LHCN-M2 (cell line): ENCODE data around the gene COA1. TPM values are rescaled to one million over a fixed set of nuclear protein-coding genes. Genes with fewer than 3 reads are reported as not detected.

Experiments
- DNase-seq: peaks from one replicate; pipeline ENCODE4 v3.0.0-alpha.2; 2012; ENCODE audit warnings: low read depth
- total RNA-seq: library from RNA; depleted of rRNA; stranded (reverse); fragments of >200 nt; gene quantifications from 2 replicates; pipeline ENCODE4 v1.2.3, GENCODE V29; 2014; rRNA removed

The COA1 gene
- total RNA-seq, 1 experiment from 2014 or later, result 68.2 TPM

GRCh38 chr7:43593010-43593409 lies 136.3 kb downstream of the COA1 start:
- DNase-seq, result no peak

- DNase-seq, result no peak
Observed at GRCh38 chr7:43592326-43592725, 137.0 kb downstream of the COA1 start.

- no peak for DNase-seq
Observed at GRCh38 chr7:43591558-43592180, 137.7 kb downstream of the COA1 start.

- DNase-seq, result no peak
Observed at GRCh38 chr7:43590862-43591557, 138.3 kb downstream of the COA1 start.

GRCh38 chr7:43589728-43590127 lies 139.6 kb downstream of the COA1 start:
- DNase-seq, result no peak

Other genes starting within 250 kb of the COA1 start
- 42.1 and 49.6 TPM in 2 replicates for gene STK17A, start 146.4 kb downstream of the COA1 start, total RNA-seq
- gene BLVRA, start 29.2 kb upstream of the COA1 start, total RNA-seq, result 30.7 and 38.5 TPM in 2 replicates
- 153 and 156 TPM in 2 replicates for gene MRPS24, start 140.0 kb upstream of the COA1 start, total RNA-seq
- 30.8 and 32.0 TPM in 2 replicates for gene URGCP, start 177.1 kb upstream of the COA1 start, total RNA-seq
- gene UBE2D4, start 196.9 kb upstream of the COA1 start, total RNA-seq, result 16.2 and 22.2 TPM in 2 replicates